Natural killer cell (primary cell): ENCODE results near the gene ZC3H12C. TPM values are rescaled to one million over a fixed set of nuclear protein-coding genes. Genes with fewer than 3 reads are reported as not detected.
"Not testable (repeated sequence)": the region's sequence is repeated elsewhere in the genome, so short reads cannot be mapped to it uniquely, and the experiment has no call there.

Experiments
- ATAC-seq, 3 donors: fragments of 150-1000 bp in 2 of 3; fragments of 200-7000 bp in 1 of 3; cut with Tn5 transposase; 1 replicate in 1 of 3; 2 replicates in 2 of 3; pipeline ENCODE4 v1.10.0; 2021; ENCODE audit warnings: mild to moderate bottlenecking in 2 of 3, moderate library complexity in 2 of 3
- DNase-seq, 2 donors: peaks; one replicate each; pipeline versions ENCODE4 v3.0.0 to v3.0.0-alpha.2; 2013 to 2021; ENCODE audit warnings: mixed read lengths in 1 of 2
- H3K27ac ChIP-seq: one replicate; pipeline ENCODE4 v1.5.1; 2013; ENCODE audit warnings: mild to moderate bottlenecking, low read length
- H3K27me3 ChIP-seq: one replicate; pipeline ENCODE4 v1.6.1; 2013; ENCODE audit warnings: low read length; ENCODE audit not compliant: control insufficient read depth, insufficient read depth
- H3K36me3 ChIP-seq: one replicate; pipeline ENCODE4 v1.6.1; 2013; ENCODE audit warnings: low read length; ENCODE audit not compliant: control insufficient read depth, insufficient read depth
- H3K4me1 ChIP-seq: one replicate; pipeline ENCODE4 v1.6.1; 2013; ENCODE audit warnings: low read length; ENCODE audit not compliant: control insufficient read depth, insufficient read depth
- H3K4me3 ChIP-seq: one replicate; pipeline ENCODE4 v1.5.1; 2013; ENCODE audit warnings: low read length
- H3K9me3 ChIP-seq: one replicate; pipeline ENCODE4 v1.6.1; 2013; ENCODE audit warnings: low read length; ENCODE audit not compliant: control insufficient read depth, insufficient read depth
- H3K27ac Mint-ChIP-seq, 2 donors: one replicate each; pipeline ENCODE4 v1.8.0; 2022; ENCODE audit warnings: mild to moderate bottlenecking in 2 of 2, mixed read lengths in 2 of 2, moderate library complexity in 1 of 2
- H3K27me3 Mint-ChIP-seq, 2 donors: one replicate each; pipeline ENCODE4 v1.8.0; 2022; ENCODE audit warnings: low read depth in 2 of 2, mixed read lengths in 2 of 2
- H3K36me3 Mint-ChIP-seq: one replicate; pipeline ENCODE4 v1.8.0; 2022; ENCODE audit warnings: mixed read lengths
- H3K4me1 Mint-ChIP-seq, 2 donors: one replicate each; pipeline ENCODE4 v1.8.0; 2022; ENCODE audit warnings: mixed read lengths in 2 of 2
- H3K4me3 Mint-ChIP-seq: one replicate; pipeline ENCODE4 v1.8.0; 2022; ENCODE audit warnings: mild to moderate bottlenecking, moderate library complexity, mixed read lengths
- H3K9me3 Mint-ChIP-seq, 2 donors: one replicate each; pipeline ENCODE4 v1.8.0; 2022; ENCODE audit warnings: mixed read lengths in 2 of 2
- WGBS: methylation state at CpG from one replicate; pipeline ENCODE4 v1.1.7; 2013; ENCODE audit warnings: missing lambda C conversion rate; ENCODE audit not compliant: insufficient coverage; 5-methylcytosine and 5-hydroxymethylcytosine counted together
- intact Hi-C: fragments of 100-400 bp; cut with micrococcal nuclease; formaldehyde crosslinking; loops from one replicate; pipeline ENCODE4 v1.14.2; 2022
- total RNA-seq, 4 donors: library from RNA; stranded (reverse); fragments of 120-200 nt in 1 of 4; gene quantifications; one replicate each; pipeline versions ENCODE4 v1.2.3 to v1.2.4, GENCODE V29; 2013 to 2022
- TF ChIP-seq, protein P1 (sequence below): fragments of 200-600 bp; IDR thresholded peaks from one replicate; pipeline ENCODE4 v1.8.0; 2022; ENCODE audit warnings: antibody characterized with exemption

Gene ZC3H12C
- total RNA-seq, 3 donors from 2014 or later (not counting 1 experiment from before 2014, with no cell fraction given), result 0.16 to 0.45 TPM; not detected in 1

DNA sequence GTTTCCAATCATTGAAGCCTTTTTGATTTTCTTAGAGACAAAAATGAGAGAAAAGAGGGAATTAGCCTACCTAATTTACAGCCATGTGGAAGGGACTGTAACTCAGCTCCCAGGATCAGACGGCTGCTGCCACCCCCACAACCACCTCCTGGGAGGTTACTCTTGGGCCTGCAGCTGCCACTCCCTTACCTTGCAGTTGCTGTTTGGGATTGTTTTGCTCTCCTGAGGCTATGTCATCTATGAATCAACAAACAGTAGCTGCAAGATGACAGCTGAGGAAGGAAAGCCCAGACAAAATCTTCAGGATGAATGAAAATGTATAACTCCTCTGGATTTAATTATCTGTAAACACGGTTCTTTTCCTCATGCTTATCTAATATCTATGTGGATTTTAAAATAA is 28.0 kb upstream of the ZC3H12C start:
- H3K4me1 ChIP-seq, result peaks cover 3% of the 10 kb centered on the region
- H3K9me3 ChIP-seq, result no peaks in the 10 kb centered on the region
- Mint-ChIP-seq H3K27ac (no peak overlapping the region), H3K27me3 (peaks cover 3 to 5% of the 10 kb centered on the region in 2 donors), H3K4me3 (no peak overlapping the region), H3K4me1 (no peaks in the 10 kb centered on the region), H3K9me3 (no peaks in the 10 kb centered on the region), H3K36me3 (no peaks in the 10 kb centered on the region)
- intact Hi-C loops, result no loop called here
- H3K27me3 ChIP-seq, result no peaks in the 10 kb centered on the region
- no peak for ATAC-seq
- no peak for DNase-seq
- no peaks in the 10 kb centered on the region for H3K36me3 ChIP-seq
- WGBS, result 80% methylated on average over 1 of the region's 2 CpGs
- H3K4me3 ChIP-seq, result no peak overlapping the region
- H3K27ac ChIP-seq, result no peak overlapping the region
- TF ChIP-seq, protein P1, sequence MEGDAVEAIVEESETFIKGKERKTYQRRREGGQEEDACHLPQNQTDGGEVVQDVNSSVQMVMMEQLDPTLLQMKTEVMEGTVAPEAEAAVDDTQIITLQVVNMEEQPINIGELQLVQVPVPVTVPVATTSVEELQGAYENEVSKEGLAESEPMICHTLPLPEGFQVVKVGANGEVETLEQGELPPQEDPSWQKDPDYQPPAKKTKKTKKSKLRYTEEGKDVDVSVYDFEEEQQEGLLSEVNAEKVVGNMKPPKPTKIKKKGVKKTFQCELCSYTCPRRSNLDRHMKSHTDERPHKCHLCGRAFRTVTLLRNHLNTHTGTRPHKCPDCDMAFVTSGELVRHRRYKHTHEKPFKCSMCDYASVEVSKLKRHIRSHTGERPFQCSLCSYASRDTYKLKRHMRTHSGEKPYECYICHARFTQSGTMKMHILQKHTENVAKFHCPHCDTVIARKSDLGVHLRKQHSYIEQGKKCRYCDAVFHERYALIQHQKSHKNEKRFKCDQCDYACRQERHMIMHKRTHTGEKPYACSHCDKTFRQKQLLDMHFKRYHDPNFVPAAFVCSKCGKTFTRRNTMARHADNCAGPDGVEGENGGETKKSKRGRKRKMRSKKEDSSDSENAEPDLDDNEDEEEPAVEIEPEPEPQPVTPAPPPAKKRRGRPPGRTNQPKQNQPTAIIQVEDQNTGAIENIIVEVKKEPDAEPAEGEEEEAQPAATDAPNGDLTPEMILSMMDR, result no peak

- ATAC-seq, H3K4me1 Mint-ChIP-seq, H3K4me3 ChIP-seq, H3K27ac ChIP-seq, H3K9me3 Mint-ChIP-seq, H3K9me3 ChIP-seq, H3K4me1 ChIP-seq, H3K27me3 ChIP-seq, H3K27me3 Mint-ChIP-seq, H3K4me3 Mint-ChIP-seq, DNase-seq, intact Hi-C loops, H3K36me3 Mint-ChIP-seq, H3K27ac Mint-ChIP-seq, H3K36me3 ChIP-seq: not testable (repeated sequence)
- 92% methylated on average over 4 of the region's 4 CpGs for WGBS
Observed at GRCh38 chr11:110068001-110068400, 25.2 kb upstream of the ZC3H12C start.

GRCh38 chr11:110069158-110069737 is 23.9 kb upstream of the ZC3H12C start:
- H3K36me3 Mint-ChIP-seq, result no peaks in the 10 kb centered on the region

GRCh38 chr11:110070176-110070575 is 23.0 kb upstream of the ZC3H12C start:
- Histone ChIP-seq H3K36me3 (no peaks in the 10 kb centered on the region), H3K27ac (no peak overlapping the region), H3K27me3 (no peaks in the 10 kb centered on the region), H3K4me1 (peaks cover 3% of the 10 kb centered on the region), H3K4me3 (no peak overlapping the region), H3K9me3 (peaks cover 2% of the 10 kb centered on the region)
- intact Hi-C loops, result no loop called here
- DNase-seq, result no peak
- TF ChIP-seq, protein P1, result no peak
- Mint-ChIP-seq H3K4me3 (no peak overlapping the region), H3K36me3 (no peaks in the 10 kb centered on the region), H3K27ac (no peak overlapping the region), H3K27me3 (peaks cover 10% of the 10 kb centered on the region in 2 donors), H3K9me3 (no peaks in the 10 kb centered on the region), H3K4me1 (no peaks in the 10 kb centered on the region)
- ATAC-seq, result no peak
- 86% methylated on average over 3 of the region's 3 CpGs for WGBS

More at GRCh38 chr11:110069158-110069737, 23.9 kb upstream of the ZC3H12C start:
- H3K9me3 Mint-ChIP-seq, result no peaks in the 10 kb centered on the region
- H3K4me1 Mint-ChIP-seq, result no peaks in the 10 kb centered on the region
- peaks cover 3% of the 10 kb centered on the region for H3K4me1 ChIP-seq
- ATAC-seq (peak in 1 of 3 donors; percentile 49), DNase-seq (no peak)
- no peak overlapping the region for H3K27ac Mint-ChIP-seq
- H3K4me3 Mint-ChIP-seq, result no peak overlapping the region
- no peaks in the 10 kb centered on the region for H3K36me3 ChIP-seq
- TF ChIP-seq, protein P1, result no peak
- H3K27me3 Mint-ChIP-seq, result peaks cover 10% of the 10 kb centered on the region in 2 donors
- no peak overlapping the region for H3K27ac ChIP-seq
- 2% methylated on average over 5 of the region's 7 CpGs for WGBS
- no peaks in the 10 kb centered on the region for H3K27me3 ChIP-seq
- no peak overlapping the region for H3K4me3 ChIP-seq
- intact Hi-C loops, result no loop called here
- H3K9me3 ChIP-seq, result no peaks in the 10 kb centered on the region
